ENCODE results near the gene SMU1. TPM values are rescaled to one million over a fixed set of nuclear protein-coding genes. Genes with fewer than 3 reads are reported as not detected.

The SMU1 gene
- total and polyA plus RNA-seq, 12 donors, result 6.9 to 28.3 (median 21.5) TPM

DNA sequence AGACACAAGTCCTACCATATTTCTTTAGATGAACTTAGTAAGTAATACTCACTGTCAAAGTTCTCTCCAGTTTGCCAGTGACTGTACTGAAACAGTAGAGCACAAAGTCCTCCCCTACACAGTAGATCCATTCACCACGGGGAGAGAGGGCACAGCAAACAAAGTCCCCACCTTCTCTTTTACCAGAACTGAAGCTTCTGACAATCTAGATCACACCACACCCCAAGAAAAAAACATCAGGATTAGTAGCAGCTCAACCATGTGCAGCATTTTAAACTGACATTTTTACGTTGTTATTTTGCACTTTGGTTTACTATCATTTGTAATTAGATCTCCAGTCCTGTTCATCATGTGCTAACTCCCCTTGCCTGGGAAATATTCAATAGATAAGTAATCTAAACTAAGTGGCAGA lies 28.4 kb downstream of the SMU1 start:
- peaks cover 0 to 12% of the 10 kb centered on the region in 2 donors for H3K4me1 ChIP-seq (replicated peaks in 1 of 2)
- H3K9me3 ChIP-seq (replicated peaks in 1 of 3), result no peaks in the 10 kb centered on the region
- H3K36me3 ChIP-seq (replicated peaks in 1 of 2), result peaks cover 0 to 62% of the 10 kb centered on the region in 2 donors
- H3K4me3 ChIP-seq, result no peak overlapping the region
- TF ChIP-seq, protein P1, sequence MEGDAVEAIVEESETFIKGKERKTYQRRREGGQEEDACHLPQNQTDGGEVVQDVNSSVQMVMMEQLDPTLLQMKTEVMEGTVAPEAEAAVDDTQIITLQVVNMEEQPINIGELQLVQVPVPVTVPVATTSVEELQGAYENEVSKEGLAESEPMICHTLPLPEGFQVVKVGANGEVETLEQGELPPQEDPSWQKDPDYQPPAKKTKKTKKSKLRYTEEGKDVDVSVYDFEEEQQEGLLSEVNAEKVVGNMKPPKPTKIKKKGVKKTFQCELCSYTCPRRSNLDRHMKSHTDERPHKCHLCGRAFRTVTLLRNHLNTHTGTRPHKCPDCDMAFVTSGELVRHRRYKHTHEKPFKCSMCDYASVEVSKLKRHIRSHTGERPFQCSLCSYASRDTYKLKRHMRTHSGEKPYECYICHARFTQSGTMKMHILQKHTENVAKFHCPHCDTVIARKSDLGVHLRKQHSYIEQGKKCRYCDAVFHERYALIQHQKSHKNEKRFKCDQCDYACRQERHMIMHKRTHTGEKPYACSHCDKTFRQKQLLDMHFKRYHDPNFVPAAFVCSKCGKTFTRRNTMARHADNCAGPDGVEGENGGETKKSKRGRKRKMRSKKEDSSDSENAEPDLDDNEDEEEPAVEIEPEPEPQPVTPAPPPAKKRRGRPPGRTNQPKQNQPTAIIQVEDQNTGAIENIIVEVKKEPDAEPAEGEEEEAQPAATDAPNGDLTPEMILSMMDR (IDR thresholded peaks at IDR 0.05), result no peak
- TF ChIP-seq POLR2A (IDR thresholded peaks at IDR 0.05), result no peak
- 86 to 91% (median 90%) methylated on average over 2 of the region's 2 CpGs for WGBS, 4 donors
- no peak for DNase-seq
- intact Hi-C loops (cut with DNase I), result no loop called here
- no peaks in the 10 kb centered on the region for H3K27me3 ChIP-seq
- no peak overlapping the region for H3K27ac ChIP-seq

- Histone ChIP-seq H3K27me3 (no peaks in the 10 kb centered on the region), H3K27ac (no peak overlapping the region), H3K9me3 (replicated peaks in 1 of 3) (no peaks in the 10 kb centered on the region), H3K4me1 (replicated peaks in 1 of 2) (peaks cover 0 to 20% of the 10 kb centered on the region in 2 donors), H3K36me3 (replicated peaks in 1 of 2) (peaks cover 0 to 42% of the 10 kb centered on the region in 2 donors), H3K4me3 (no peak overlapping the region)
- 79 to 100% (median 84%) methylated on average over 1 of the region's 1 CpG for WGBS, 4 donors
- no peak for DNase-seq
- no peak for TF ChIP-seq POLR2A (IDR thresholded peaks at IDR 0.05)
- TF ChIP-seq, protein P1 (IDR thresholded peaks at IDR 0.05), result no peak
- intact Hi-C loops (cut with DNase I), result no loop called here
These were observed 30.4 kb downstream of the SMU1 start for GRCh38 chr9:33046061-33046460.

DNA sequence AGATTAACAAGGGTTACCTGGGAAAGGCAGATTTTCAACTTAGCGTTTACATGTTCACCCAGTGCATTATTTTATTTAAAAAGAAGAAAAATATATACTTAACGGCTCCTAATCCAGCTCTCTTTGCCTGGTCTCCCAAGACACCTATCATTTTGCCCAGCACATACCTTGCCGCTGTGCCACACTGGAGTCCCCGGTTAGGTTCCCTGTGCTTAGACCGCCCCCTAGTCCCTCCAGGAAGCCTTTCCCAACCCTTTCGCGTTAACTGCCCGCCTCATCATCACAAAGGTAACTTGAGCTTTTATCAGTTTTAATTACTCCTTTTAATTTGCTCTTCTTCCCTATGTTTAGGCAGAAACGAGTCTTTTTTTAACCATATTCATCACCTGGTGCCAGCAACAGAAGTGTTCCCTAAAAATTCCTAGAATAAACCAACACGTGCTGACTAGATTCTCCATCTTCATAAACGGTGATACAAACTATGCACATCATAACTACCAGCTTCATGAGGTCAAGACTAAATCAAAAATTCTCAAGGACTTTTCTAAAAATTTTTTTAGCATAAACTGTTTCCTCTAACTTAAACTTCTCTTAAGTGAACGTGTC lies 31.7 kb downstream of the SMU1 start:
- peaks cover 0 to 43% of the 10 kb centered on the region in 2 donors for H3K36me3 ChIP-seq (replicated peaks in 1 of 2)
- H3K27me3 ChIP-seq, result no peaks in the 10 kb centered on the region
- peak overlapping the region in 3 of 4 donors; percentile 49 to 91 (median 53) for H3K4me3 ChIP-seq
- no peaks in the 10 kb centered on the region for H3K9me3 ChIP-seq (replicated peaks in 1 of 3)
- peak overlapping the region; percentile 89 to 99 (median 96) for H3K27ac ChIP-seq
- WGBS, 4 donors, result 31 to 45% (median 44%) methylated on average over 12 of the region's 12 CpGs
- TF ChIP-seq, protein P1 (IDR thresholded peaks at IDR 0.05), result peak in 1 of 6 experiments; percentile 21
- TF ChIP-seq POLR2A (IDR thresholded peaks at IDR 0.05), result no peak
- intact Hi-C loops (cut with DNase I), result no loop called here
- DNase-seq, result peak in 5 of 7 donors; percentile 33 to 53 (median 46)
- peaks cover 0 to 20% of the 10 kb centered on the region in 2 donors for H3K4me1 ChIP-seq (replicated peaks in 1 of 2)

DNA sequence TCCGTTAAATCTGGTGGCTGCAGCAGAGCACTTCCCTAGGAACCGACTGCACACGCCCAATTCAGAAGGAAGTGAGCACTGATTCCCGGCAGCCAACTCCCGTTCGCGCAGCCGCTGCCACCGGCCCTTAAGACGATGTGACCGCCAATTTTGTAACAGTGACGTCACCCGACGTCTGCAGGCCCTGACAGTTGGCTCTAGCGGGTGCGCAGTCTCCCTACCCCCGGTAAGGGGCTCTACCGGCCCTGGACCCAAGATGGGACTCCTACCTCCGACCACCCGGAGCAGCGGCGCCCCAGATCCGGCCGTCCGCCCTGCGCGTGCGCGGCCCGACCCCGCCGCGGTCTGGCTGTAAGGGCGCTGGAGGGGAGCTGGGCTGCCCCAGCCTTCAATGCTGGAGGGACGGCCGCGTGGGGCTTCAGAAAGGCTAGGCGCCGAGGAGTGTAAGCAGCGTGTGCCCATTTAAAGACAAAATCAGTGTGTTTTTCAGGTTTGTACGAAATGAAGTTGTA lies 32.3 kb downstream of the SMU1 start:
- no peaks in the 10 kb centered on the region for H3K9me3 ChIP-seq (replicated peaks in 1 of 3)
- H3K27me3 ChIP-seq, result no peaks in the 10 kb centered on the region
- H3K27ac ChIP-seq, result peak overlapping the region; percentile 89 to 99 (median 96)
- H3K4me1 ChIP-seq (replicated peaks in 1 of 2), result peaks cover 0 to 20% of the 10 kb centered on the region in 2 donors
- H3K36me3 ChIP-seq (replicated peaks in 1 of 2), result peaks cover 0 to 45% of the 10 kb centered on the region in 2 donors
- DNase-seq, result peak; percentile 83 to 95 (median 90)
- WGBS, 4 donors, result 0 to 1% (median 1%) methylated on average over 20 to 41 of the region's 41 CpGs
- intact Hi-C loops (cut with DNase I), result no loop called here
- H3K4me3 ChIP-seq, result peak overlapping the region in 3 of 4 donors; percentile 49 to 91 (median 53)
- TF ChIP-seq, protein P1 (IDR thresholded peaks at IDR 0.05), result peak in 1 of 6 experiments; percentile 8
- TF ChIP-seq POLR2A (IDR thresholded peaks at IDR 0.05), result peak; percentile 51 to 53

Measured in adrenal gland (tissue), 12 donors.